GM18861 (cell line): Measurements from ENCODE around the gene SNX30.

Experiments
- ATAC-seq: cut with Tn5 transposase; IDR thresholded peaks from one replicate; pipeline ENCODE4 v1.9.1; 2021; ENCODE audit not compliant: unreplicated experiment

SNX30 gene

GRCh38 chr9:112819635-112820496 lies 69.3 kb downstream of the SNX30 start:
- no peak for ATAC-seq

DNA sequence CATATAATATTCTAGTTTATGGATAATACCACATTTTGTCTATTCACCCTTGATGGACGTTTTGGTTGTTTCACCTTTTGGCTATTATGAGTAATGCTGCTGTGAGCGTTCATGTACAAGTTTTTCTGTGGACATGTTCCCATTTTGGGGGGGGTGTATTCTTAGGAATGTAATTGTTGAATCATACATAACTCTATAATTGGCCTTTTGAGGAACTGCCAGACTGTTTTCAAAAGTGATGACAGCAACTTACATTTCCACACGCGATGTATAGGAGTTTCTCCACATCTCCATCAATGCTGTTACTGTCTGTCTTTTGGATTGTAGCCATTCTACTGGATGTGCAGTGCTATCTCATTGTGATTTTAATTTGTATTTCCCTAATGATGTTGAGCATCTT lies 70.3 kb downstream of the SNX30 start:
- ATAC-seq: no peak

- no peak for ATAC-seq
Observed at GRCh38 chr9:112822618-112823017, 72.1 kb downstream of the SNX30 start.

- no peak for ATAC-seq
Observed at GRCh38 chr9:112823257-112823656, 72.7 kb downstream of the SNX30 start.

GRCh38 chr9:112831281-112831851 lies 80.8 kb downstream of the SNX30 start:
- ATAC-seq: no peak

DNA sequence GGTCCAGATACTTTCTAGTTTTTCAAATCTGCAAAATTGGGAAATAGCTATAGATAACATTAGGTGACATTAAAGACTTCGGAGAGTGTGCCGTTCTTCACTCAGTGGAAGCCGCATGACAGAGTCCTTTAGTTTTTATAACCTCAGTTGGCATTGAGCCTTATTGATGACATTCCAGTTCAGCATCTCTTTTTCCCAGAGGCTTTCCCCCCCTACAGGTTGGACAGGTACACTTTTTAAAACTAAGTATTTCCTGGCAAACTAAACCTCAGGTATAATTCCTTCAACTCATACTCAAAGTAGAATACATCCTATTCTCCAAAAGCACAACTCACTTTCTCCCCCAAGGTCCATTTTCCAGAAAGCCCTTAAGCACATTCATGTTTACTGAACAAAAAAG lies 81.4 kb downstream of the SNX30 start:
- no peak for ATAC-seq

DNA sequence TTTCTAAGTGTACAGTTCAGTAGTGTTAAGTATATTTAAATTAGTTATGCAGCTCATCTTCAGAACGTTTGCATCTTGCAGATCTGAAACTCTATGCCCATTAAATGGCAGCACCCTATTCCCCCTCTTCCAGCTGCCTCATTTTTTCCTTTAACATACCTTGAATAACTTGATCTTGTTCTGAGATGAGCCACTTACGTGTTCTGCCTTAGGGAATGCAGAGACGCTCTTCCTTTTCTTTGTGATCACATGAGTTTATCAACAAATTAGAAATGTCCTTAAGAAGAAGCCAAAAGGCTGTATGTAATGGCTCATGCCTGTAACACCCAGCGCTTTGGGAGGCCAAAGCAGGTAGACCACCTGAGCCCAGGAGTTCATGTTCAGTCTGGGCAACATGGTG lies 82.5 kb downstream of the SNX30 start:
- no peak for ATAC-seq

GRCh38 chr9:112836394-112836793 lies 85.8 kb downstream of the SNX30 start:
- ATAC-seq: no peak

DNA sequence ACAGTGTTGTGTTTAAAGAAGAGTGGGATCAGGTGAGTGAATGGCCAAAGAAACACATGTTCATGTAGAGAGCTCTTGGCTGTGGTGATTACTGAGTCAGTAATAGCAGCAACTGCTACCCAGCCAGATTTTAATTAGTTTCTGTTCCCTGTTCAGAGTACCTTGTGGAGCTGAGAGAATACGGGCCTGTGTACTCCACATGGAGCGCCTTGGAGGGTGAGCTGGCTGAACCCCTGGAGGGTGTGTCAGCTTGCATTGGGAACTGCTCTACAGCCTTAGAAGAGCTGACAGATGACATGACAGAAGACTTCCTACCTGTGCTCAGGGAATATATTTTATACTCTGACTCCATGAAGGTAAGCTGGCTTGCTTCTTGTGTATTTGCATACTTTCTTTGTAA lies 87.8 kb downstream of the SNX30 start:
- no peak for ATAC-seq

GRCh38 chr9:112839331-112839730 lies 88.8 kb downstream of the SNX30 start:
- ATAC-seq: no peak

- no peak for ATAC-seq
Observed at GRCh38 chr9:112841261-112841660, 90.7 kb downstream of the SNX30 start.

DNA sequence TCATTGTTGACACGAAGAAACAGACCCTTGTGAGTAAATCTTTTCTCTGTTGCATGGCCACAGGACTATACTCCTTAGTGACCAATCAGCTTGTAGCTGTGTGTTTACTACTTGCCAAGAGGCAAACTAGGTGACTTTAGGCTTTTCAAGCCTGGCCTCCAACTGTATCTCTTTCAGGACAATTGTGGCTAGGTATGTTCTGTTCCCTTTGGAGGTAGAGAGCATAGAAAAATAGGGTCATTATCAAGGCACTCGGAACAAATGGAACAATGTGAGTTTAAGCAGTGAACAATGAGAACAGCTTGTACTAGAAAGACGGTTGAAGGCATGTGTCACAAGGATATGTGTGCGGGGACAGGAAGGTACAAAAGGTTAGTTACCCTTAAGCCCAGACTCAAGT lies 92.0 kb downstream of the SNX30 start:
- ATAC-seq: no peak

GRCh38 chr9:112844771-112845542 lies 94.4 kb downstream of the SNX30 start:
- peak; percentile 87 for ATAC-seq

DNA sequence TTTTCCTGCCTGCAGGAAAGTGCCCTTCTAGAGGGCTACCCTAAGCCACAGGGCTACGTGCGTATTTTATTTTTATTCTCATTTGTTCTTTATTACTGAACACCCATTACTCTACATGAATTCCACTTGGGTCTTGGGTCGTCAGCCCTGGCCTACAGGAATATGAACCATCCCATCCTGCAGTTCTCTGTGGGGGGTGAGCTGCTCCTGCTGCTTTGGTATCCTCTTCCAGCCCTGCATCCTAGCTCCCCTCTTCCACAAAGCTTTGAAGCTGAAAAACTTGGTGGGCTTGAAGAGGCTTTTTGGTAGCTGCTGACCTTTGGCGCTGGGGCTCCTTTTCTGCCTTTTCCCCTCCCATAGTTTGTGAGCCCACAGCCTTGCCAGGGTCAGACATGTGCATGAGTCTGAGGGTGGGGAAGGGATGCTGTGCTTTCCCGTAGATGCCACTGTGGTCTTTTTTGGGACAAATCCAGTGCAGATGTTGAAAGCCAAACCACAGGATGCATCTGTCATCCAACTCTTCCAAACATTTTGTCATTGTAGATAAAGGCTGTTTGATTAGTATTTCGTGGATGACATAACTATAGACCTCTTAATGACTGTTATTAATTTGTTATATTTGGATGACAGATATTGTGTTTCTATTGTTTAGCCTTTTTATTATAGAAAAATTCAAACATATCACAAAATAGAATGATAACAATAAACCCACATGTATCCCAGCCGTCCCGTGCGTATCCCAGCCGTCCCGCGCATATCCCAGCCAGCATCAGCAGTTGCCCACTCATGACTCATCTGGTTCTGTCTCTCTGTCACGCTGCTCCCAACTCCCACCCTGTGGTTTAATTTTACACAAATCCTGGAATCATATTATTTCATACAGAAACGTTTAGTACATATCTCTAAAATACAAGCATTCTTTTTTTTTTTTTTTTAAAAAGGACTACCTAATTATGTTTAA lies 96.2 kb downstream of the SNX30 start:
- no peak for ATAC-seq

DNA sequence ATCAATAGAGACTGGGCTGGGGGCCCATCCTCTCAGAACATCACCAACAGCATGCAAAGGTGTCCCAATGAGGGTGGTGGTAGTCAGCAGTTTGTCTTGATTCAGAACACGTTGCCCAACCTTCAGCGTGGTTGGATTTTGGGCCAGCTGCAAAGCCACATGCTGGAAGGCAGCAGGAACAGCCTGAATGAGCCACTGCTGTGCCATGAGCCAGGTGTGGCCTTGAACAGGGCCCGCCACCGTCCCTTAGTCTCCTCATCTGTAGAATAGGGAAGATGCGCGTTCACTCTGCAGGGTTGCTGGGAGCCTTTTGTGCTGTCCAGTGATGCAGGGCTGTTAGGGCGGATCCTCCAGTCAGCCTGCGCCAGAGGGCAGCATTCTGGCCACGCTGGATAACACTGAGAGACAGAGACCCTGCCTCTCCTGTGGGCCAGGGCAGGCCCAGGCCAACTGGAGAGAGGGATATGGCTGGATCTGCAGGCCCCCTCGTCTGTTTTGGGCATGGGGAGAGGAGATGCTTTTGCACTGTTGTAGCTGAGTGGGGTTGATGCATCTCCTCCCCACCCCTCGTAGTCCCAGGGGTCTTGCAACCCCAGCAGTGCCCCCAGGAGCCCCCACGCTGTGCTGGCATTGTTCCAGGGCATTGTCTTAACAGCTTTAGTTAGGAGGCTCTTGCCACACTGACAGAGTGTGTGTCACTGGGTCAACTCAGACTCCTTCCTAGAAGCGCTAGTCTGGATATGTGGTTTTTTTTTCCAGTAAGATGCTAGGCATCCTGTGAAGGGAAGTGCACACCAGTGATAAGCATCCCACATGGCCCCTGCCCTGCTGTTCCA lies 98.0 kb downstream of the SNX30 start:
- ATAC-seq: no peak

- ATAC-seq: no peak
Observed at GRCh38 chr9:112849363-112849922, 98.9 kb downstream of the SNX30 start.

DNA sequence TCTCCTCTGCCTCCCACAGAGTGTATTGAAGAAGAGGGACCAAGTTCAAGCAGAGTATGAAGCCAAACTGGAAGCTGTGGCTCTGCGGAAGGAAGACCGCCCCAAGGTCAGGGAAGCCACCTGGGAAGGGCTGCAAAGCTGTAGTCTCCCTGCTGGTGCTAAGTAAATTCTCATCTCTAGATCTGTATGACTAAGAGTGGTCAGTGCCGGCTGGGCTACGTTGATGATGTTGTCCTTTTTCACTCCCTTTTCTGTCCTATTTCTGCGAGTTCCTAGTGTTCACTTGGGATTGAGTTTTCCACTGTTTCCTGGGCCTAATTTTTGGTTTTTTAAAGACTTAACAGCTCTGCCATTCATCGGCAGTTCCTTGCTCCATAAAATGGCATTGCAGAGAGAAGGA lies 100.3 kb downstream of the SNX30 start:
- ATAC-seq: no peak

DNA sequence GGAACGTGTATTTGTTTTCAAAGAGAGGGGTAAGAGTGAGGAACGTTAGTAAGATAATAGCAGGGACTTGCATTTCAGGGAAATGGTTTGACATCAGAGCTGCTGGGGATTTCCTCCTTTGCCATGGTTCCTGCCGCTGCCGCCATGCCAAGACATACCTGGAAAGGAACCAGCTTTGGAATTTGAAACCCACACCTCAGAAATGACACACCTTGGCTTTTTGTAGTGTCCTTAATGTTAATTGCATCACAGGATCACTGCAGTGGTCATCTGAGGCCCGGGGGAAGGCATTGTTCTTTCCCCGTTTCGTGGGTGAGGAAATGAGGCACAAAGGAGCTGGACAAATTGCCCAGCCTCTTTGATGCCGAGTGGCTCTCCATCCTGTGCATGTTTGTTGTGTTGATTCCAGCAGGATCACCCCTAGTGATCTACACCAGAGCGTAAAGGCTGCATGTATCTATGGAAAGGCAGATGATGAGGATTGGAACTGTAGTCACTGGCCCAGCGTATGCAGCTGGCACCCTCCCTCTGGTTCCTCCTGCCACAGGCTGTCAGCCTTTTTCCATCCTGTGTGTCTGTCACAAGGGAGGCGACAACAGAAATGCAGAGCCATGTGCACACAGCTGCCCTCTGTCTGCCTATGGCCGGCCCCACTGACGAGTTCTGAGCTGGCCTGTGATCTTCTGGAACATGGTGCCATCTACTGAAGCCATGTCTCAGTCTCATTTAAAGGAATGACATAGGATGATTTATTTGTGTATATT lies 102.4 kb downstream of the SNX30 start:
- no peak for ATAC-seq
